Muscle of arm (tissue), 12 donors: ENCODE data around the gene HNRNPUL2. TPM values are rescaled to one million over a fixed set of nuclear protein-coding genes. Genes with fewer than 3 reads are reported as not detected.
"Not testable (repeated sequence)": the region's sequence is repeated elsewhere in the genome, so short reads cannot be mapped to it uniquely, and the experiment has no call there.

Experiments used
- DNase-seq: peaks from one replicate; pipeline ENCODE4 v3.0.0-alpha.2; 2013
- polyA plus RNA-seq, 12 donors: library from polyadenylated mRNA; unstranded; fragments of 120-200 nt; gene quantifications; one replicate each; pipeline ENCODE4 v1.2.1, GENCODE V29; 2013; ENCODE audit not compliant: insufficient read length in 12 of 12

Gene HNRNPUL2
- polyA plus RNA-seq, 12 donors: 40.6 to 57.1 (median 49.4) TPM; not detected in 1

GRCh38 chr11:62705880-62706849, 21.1 kb downstream of the HNRNPUL2 start:
- DNase-seq: peak; percentile 90

GRCh38 chr11:62705413-62705812, 21.8 kb downstream of the HNRNPUL2 start:
- DNase-seq: no peak

GRCh38 chr11:62703921-62704320, 23.3 kb downstream of the HNRNPUL2 start:
- not testable (repeated sequence) for DNase-seq

GRCh38 chr11:62702246-62702645, 25.0 kb downstream of the HNRNPUL2 start:
- DNase-seq: no peak

GRCh38 chr11:62694455-62695167, 32.6 kb downstream of the HNRNPUL2 start:
- DNase-seq: peak; percentile 80

GRCh38 chr11:62693624-62694023, 33.6 kb downstream of the HNRNPUL2 start:
- not testable (repeated sequence) for DNase-seq

- DNase-seq: peak; percentile 92
Measured at GRCh38 chr11:62689421-62690183, 37.7 kb downstream of the HNRNPUL2 start, which contains the start of gene LRRN4CL. Gene LRRN4CL (minus strand): TSS chr11:62689530. CDS start chr11:62688508, 1,022 bp downstream.

GRCh38 chr11:62688491-62688890, 38.8 kb downstream of the HNRNPUL2 start:
- no peak for DNase-seq

GRCh38 chr11:62687508-62688396, 39.5 kb downstream of the HNRNPUL2 start:
- DNase-seq: no peak

GRCh38 chr11:62682518-62682917, 44.7 kb downstream of the HNRNPUL2 start:
- DNase-seq: no peak

GRCh38 chr11:62680825-62681240, 46.4 kb downstream of the HNRNPUL2 start:
- DNase-seq: no peak

- DNase-seq: peak; percentile 94
Measured at GRCh38 chr11:62678770-62679696, 48.2 kb downstream of the HNRNPUL2 start, which contains the start of gene UBXN1. Gene UBXN1 (minus strand): TSS chr11:62679073. CDS start chr11:62678923, 150 bp downstream.

GRCh38 chr11:62678433-62678769, 48.9 kb downstream of the HNRNPUL2 start:
- DNase-seq: no peak

GRCh38 chr11:62677714-62678113, 49.5 kb downstream of the HNRNPUL2 start:
- DNase-seq: no peak

- no peak for DNase-seq
Measured at GRCh38 chr11:62677156-62677555, 50.1 kb downstream of the HNRNPUL2 start.

GRCh38 chr11:62676698-62677097, 50.6 kb downstream of the HNRNPUL2 start:
- no peak for DNase-seq

- DNase-seq: not testable (repeated sequence)
Measured at GRCh38 chr11:62675415-62675814, 51.8 kb downstream of the HNRNPUL2 start.

GRCh38 chr11:62673196-62673525, 54.1 kb downstream of the HNRNPUL2 start:
- DNase-seq: no peak

GRCh38 chr11:62671608-62672389, 55.5 kb downstream of the HNRNPUL2 start, which contains the start of the genes LBHD1 and UQCC3:
Gene LBHD1 (minus strand): TSS chr11:62672267. CDS start chr11:62670031, 2,236 bp downstream.
Gene UQCC3 (plus strand): TSS chr11:62671673. CDS start chr11:62671746, 73 bp downstream.
- peak; percentile 85 for DNase-seq
